RWPE1 (cell line): ENCODE results near the gene CDC42SE2.

Experiments used
- CTCF ChIA-PET: fragments of 350-600 bp; sonication (Branson Sonifier 250); formaldehyde crosslinking; extraction: SDS; loops from one replicate; lab custom pipeline; 2021; lab: Yijun Ruan, JAX
- POLR2A ChIA-PET: fragments of 400-600 bp; formaldehyde crosslinking; extraction: SDS; loops from one replicate; lab custom pipeline; 2020; ENCODE audit warnings: antibody characterized with exemption; ENCODE audit not compliant: low non-redundant PET; lab: Yijun Ruan, JAX
- DNase-seq: peaks from one replicate; pipeline ENCODE4 v3.0.0; 2012; ENCODE audit warnings: low spot score
- H3K27ac ChIP-seq: fragments of 450-650 bp; 2 replicates; pipeline ENCODE4 v1.5.1; 2017
- TF ChIP-seq, protein P1 (sequence below): fragments of 450-650 bp; conservative IDR thresholded peaks from 2 replicates; pipeline ENCODE4 v1.5.1; 2017; ENCODE audit warnings: low read depth, mild to moderate bottlenecking

CDC42SE2 gene

DNA sequence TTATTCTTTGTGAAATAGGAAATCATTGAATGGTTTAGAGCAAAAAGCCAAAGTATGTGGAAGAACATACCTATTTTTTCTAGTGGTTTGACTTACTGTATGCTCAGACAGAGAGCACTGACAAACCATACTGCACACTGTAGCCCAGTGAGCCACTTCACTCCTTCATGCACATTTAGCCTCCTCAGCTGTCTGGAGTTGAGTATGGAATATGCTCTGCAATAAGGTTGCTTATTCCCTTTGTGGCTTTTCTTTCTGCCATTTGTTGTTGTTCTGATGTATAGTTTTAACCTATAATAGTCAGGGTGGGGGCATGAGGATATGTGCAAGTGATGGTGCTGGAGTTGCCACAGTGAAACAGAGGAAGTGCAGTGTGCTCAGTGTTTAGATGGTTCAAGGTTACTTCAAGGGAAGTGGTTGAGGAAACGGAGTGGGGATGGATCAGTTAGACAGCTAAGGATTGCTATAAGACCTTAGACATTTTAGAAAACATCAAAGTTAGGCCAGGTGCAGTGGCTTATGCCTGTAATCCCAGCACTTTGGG is 100.7 kb downstream of the CDC42SE2 start:
- no peak for DNase-seq
- ChIA-PET CTCF (interaction anchor here (0.6 kb wide), 1 partner anchor 17 kb away, joined by 3 read pairs; no protein-coding TSS in a partner anchor), POLR2A (no interaction called here)
- TF ChIP-seq, protein P1, sequence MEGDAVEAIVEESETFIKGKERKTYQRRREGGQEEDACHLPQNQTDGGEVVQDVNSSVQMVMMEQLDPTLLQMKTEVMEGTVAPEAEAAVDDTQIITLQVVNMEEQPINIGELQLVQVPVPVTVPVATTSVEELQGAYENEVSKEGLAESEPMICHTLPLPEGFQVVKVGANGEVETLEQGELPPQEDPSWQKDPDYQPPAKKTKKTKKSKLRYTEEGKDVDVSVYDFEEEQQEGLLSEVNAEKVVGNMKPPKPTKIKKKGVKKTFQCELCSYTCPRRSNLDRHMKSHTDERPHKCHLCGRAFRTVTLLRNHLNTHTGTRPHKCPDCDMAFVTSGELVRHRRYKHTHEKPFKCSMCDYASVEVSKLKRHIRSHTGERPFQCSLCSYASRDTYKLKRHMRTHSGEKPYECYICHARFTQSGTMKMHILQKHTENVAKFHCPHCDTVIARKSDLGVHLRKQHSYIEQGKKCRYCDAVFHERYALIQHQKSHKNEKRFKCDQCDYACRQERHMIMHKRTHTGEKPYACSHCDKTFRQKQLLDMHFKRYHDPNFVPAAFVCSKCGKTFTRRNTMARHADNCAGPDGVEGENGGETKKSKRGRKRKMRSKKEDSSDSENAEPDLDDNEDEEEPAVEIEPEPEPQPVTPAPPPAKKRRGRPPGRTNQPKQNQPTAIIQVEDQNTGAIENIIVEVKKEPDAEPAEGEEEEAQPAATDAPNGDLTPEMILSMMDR: no peak
- H3K27ac ChIP-seq: no peak overlapping the region

DNA sequence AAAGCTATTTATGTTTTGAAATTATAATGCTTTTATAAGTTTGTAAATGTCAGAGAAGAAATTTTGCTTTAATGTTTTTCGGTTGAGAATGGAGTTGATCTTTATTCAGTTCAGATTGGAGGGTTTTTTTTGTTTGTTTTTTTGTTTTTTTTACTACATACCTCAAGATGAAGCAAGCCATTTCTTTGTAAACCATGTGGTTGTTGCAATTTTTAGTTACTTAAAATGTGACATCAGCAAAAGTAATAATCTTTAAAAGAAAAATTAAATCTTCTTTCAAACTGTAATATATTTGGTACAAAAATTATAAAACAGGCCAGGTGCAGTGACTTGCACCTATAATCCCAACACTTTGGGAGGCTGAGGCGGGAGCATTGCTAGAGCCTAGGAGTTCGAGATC is 102.6 kb downstream of the CDC42SE2 start:
- POLR2A ChIA-PET: no interaction called here
- TF ChIP-seq, protein P1: no peak
- no peak overlapping the region for H3K27ac ChIP-seq
- DNase-seq: no peak
- CTCF ChIA-PET: interaction anchor here (0.6 kb wide), 1 partner anchor 8 kb away, joined by 3 read pairs; no protein-coding TSS in a partner anchor

DNA sequence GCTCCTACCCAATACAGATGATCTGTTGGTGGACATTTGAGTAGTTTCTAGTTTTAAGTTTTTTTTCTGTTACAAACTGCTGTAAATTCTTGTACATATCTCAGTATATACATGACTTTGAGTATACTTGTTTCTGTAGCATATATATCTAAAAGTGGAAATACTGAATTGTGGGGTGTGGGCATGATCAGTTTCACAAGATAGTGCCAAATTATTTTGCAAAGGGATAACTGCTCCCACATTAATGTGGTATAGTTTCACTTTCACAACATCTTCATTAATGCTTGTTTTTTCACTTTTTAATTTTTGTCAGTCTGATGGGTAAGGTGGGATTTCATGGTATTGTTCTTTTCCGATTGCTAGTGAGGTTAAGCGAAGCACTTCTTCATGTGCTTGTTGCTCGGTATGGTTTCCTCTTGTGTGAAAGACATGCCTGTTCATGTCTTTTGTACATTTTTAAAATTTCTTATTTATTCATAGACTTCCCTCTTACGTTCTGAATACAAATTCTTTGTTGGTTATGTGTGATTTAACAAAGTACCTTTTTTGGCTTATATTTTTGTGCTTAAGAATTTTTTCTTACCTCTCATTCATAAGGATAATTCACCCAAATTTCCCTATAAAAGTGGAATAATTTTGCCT is 103.5 kb downstream of the CDC42SE2 start:
- TF ChIP-seq, protein P1: no peak
- ChIA-PET CTCF (no interaction called here), POLR2A (interaction anchor here (0.7 kb wide), 1 partner anchor 52 kb away, joined by 16 read pairs; no protein-coding TSS in a partner anchor)
- peak overlapping the region; percentile 39; the same call in 1 of the 2 replicates for H3K27ac ChIP-seq
- DNase-seq: no peak

DNA sequence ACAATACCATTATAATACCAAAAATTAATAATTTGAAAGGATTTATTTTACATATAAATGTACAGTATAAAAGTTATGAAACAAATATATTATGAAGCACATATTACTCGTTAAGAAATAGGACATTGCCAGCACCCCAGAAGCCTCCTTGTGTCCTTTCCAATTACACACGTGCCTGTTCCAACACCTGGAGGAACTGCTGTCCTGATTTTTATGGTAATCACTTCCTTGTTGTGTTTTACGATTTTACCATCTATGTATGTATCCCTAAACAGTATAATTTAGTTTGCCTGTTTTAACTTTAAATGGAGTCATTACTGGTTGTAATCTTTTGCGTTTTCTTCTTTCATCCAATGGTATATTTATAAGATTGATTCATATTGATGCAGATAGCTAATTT is 105.0 kb downstream of the CDC42SE2 start:
- CTCF ChIA-PET: interaction anchor here (0.5 to 0.6 kb wide), 2 partner anchors 102 to 280 kb away, joined by 3 to 7 read pairs; no protein-coding TSS in a partner anchor
- TF ChIP-seq, protein P1: no peak
- DNase-seq: no peak
- POLR2A ChIA-PET: no interaction called here
- H3K27ac ChIP-seq: no peak overlapping the region

DNA sequence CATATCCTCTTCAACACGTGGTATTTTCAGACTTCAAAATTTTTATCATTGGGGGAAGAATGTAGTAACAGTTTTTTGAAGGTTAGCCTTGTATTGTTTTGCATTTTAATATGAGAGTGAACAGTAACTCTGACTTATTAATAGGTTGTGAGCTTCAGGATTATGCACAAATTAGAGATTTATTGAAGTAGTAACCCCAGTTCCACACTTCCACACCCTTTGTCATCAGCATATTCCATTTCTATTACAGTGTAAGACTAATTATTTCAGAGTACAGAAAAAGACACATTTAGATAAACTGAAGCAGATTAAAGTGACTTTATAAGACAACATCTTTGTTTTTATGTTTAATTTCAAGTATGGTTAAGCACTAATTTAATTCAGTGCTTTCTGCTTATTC is 105.7 kb downstream of the CDC42SE2 start:
- no peak for DNase-seq
- TF ChIP-seq, protein P1: no peak
- CTCF ChIA-PET: interaction anchor here (0.5 to 0.7 kb wide), 2 partner anchors 54 to 279 kb away, joined by 3 to 7 read pairs; no protein-coding TSS in a partner anchor
- H3K27ac ChIP-seq: no peak overlapping the region
- POLR2A ChIA-PET: no interaction called here

DNA sequence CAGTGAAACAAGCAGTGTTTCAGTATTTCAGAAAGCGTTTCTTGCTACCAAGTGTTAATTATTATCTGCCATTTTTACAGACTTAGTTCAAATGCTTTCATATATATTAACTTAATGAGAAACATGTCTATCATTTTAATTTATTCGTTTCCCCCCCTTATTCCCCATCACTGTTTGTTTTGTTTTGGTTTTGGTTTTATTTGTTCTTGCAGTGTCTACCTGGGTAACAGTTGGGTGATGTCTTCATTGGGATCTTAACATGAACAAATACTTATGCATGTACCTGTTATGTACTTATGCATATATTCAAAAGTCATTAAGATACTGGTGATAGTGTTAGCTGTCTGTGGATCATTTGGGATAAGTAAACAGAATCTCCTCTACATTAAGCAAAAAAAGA is 108.0 kb downstream of the CDC42SE2 start:
- no peak overlapping the region for H3K27ac ChIP-seq
- DNase-seq: no peak
- CTCF ChIA-PET: interaction anchor here (0.7 kb wide), 1 partner anchor 199 kb away, joined by 3 read pairs; no protein-coding TSS in a partner anchor
- TF ChIP-seq, protein P1: no peak
- POLR2A ChIA-PET: no interaction called here
